Activated B cell treated with CpG ODN at 0.5 μM for 24 hours (primary cell): ENCODE data around the gene HAPSTR1. TPM values are rescaled to one million over a fixed set of nuclear protein-coding genes. Genes with fewer than 3 reads are reported as not detected.

Experiments used
- ATAC-seq: fragments of 200-7000 bp; cut with Tn5 transposase; one replicate; pipeline ENCODE4 v1.10.0; 2021; ENCODE audit warnings: low read depth, mild to moderate bottlenecking, moderate library complexity
- CTCF ChIA-PET: fragments of 350-600 bp; sonication (Branson Sonifier 250); formaldehyde crosslinking; loops from one replicate; lab custom pipeline; 2021; ENCODE audit warnings: antibody characterized with exemption; lab: Charles Lee
- POLR2A ChIA-PET: fragments of 350-600 bp; sonication (Branson Sonifier 250); formaldehyde crosslinking; loops from one replicate; lab custom pipeline; 2021; ENCODE audit warnings: antibody characterized with exemption; lab: Charles Lee
- DNase-seq: peaks from one replicate; pipeline ENCODE4 v3.0.0; 2022
- H3K27ac Mint-ChIP-seq: one replicate; pipeline ENCODE4 v1.8.0; 2020; ENCODE audit warnings: mixed read lengths
- H3K27me3 Mint-ChIP-seq: one replicate; pipeline ENCODE4 v1.8.0; 2021; ENCODE audit warnings: mixed read lengths
- H3K36me3 Mint-ChIP-seq: one replicate; pipeline ENCODE4 v1.8.0; 2021; ENCODE audit warnings: low read depth, mixed read lengths
- H3K4me1 Mint-ChIP-seq: one replicate; pipeline ENCODE4 v1.8.0; 2021; ENCODE audit warnings: mixed read lengths
- H3K4me3 Mint-ChIP-seq: one replicate; pipeline ENCODE4 v1.8.0; 2020; ENCODE audit warnings: mild to moderate bottlenecking, mixed read lengths
- H3K9me3 Mint-ChIP-seq: one replicate; pipeline ENCODE4 v1.8.0; 2020; ENCODE audit warnings: mixed read lengths
- intact Hi-C: fragments of 100-400 bp; cut with micrococcal nuclease; formaldehyde crosslinking; loops from one replicate; pipeline ENCODE4 v1.15.1; 2024
- total RNA-seq: library from RNA; stranded (reverse); gene quantifications from 2 replicates; pipeline ENCODE4 v1.2.3, GENCODE V29; 2022
- TF ChIP-seq, protein P1 (sequence below): fragments of 200-600 bp; IDR thresholded peaks from one replicate; pipeline ENCODE4 v1.8.0; 2022; ENCODE audit warnings: antibody characterized with exemption, mild to moderate bottlenecking

HAPSTR1 gene
- total RNA-seq, 1 donor from 2014 or later: 85.6 TPM

- intact Hi-C loops: no loop called here
- no peak for DNase-seq
- H3K4me3 Mint-ChIP-seq: no peak overlapping the region
- peaks cover 92% of the 10 kb centered on the region for H3K36me3 Mint-ChIP-seq
- ChIA-PET CTCF (no interaction called here), POLR2A (interaction anchor here (1.8 kb wide), 1 partner anchor 13 kb away, joined by 6 read pairs; no protein-coding TSS in a partner anchor)
- H3K27me3 Mint-ChIP-seq: no peaks in the 10 kb centered on the region
- H3K9me3 Mint-ChIP-seq: no peaks in the 10 kb centered on the region
- TF ChIP-seq, protein P1, sequence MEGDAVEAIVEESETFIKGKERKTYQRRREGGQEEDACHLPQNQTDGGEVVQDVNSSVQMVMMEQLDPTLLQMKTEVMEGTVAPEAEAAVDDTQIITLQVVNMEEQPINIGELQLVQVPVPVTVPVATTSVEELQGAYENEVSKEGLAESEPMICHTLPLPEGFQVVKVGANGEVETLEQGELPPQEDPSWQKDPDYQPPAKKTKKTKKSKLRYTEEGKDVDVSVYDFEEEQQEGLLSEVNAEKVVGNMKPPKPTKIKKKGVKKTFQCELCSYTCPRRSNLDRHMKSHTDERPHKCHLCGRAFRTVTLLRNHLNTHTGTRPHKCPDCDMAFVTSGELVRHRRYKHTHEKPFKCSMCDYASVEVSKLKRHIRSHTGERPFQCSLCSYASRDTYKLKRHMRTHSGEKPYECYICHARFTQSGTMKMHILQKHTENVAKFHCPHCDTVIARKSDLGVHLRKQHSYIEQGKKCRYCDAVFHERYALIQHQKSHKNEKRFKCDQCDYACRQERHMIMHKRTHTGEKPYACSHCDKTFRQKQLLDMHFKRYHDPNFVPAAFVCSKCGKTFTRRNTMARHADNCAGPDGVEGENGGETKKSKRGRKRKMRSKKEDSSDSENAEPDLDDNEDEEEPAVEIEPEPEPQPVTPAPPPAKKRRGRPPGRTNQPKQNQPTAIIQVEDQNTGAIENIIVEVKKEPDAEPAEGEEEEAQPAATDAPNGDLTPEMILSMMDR: no peak
- H3K4me1 Mint-ChIP-seq: peaks cover 87% of the 10 kb centered on the region
- no peak for ATAC-seq
- no peak overlapping the region for H3K27ac Mint-ChIP-seq
Measured at GRCh38 chr16:9115277-9115676, 23.8 kb downstream of the HAPSTR1 start.

- Mint-ChIP-seq H3K27ac (peak overlapping the region; percentile 12), H3K4me1 (peaks cover 78% of the 10 kb centered on the region), H3K27me3 (no peaks in the 10 kb centered on the region), H3K4me3 (no peak overlapping the region), H3K9me3 (no peaks in the 10 kb centered on the region), H3K36me3 (peaks cover 90% of the 10 kb centered on the region)
- CTCF ChIA-PET: no interaction called here
- no peak for ATAC-seq
- POLR2A ChIA-PET: no interaction called here
- TF ChIP-seq, protein P1: no peak
- no peak for DNase-seq
- intact Hi-C loops: no loop called here
Measured at GRCh38 chr16:9116141-9116540, 24.7 kb downstream of the HAPSTR1 start.

GRCh38 chr16:9118170-9118569 is 26.7 kb downstream of the HAPSTR1 start:
- H3K27ac Mint-ChIP-seq: no peak overlapping the region
- H3K36me3 Mint-ChIP-seq: peaks cover 82% of the 10 kb centered on the region
- ChIA-PET CTCF (no interaction called here), POLR2A (no interaction called here)
- H3K4me3 Mint-ChIP-seq: no peak overlapping the region
- peaks cover 72% of the 10 kb centered on the region for H3K4me1 Mint-ChIP-seq
- DNase-seq (no peak), ATAC-seq (no peak)
- TF ChIP-seq, protein P1: no peak
- intact Hi-C loops: no loop called here
- H3K27me3 Mint-ChIP-seq: no peaks in the 10 kb centered on the region
- no peaks in the 10 kb centered on the region for H3K9me3 Mint-ChIP-seq

GRCh38 chr16:9119795-9120194 is 28.4 kb downstream of the HAPSTR1 start:
- Mint-ChIP-seq H3K36me3 (peaks cover 76% of the 10 kb centered on the region), H3K27ac (no peak overlapping the region), H3K4me3 (no peak overlapping the region), H3K4me1 (peaks cover 72% of the 10 kb centered on the region), H3K27me3 (no peaks in the 10 kb centered on the region), H3K9me3 (no peaks in the 10 kb centered on the region)
- ChIA-PET POLR2A (interaction anchor here (1.1 kb wide), 1 partner anchor 27 kb away, joined by 3 read pairs; no protein-coding TSS in a partner anchor), CTCF (no interaction called here)
- ATAC-seq: no peak
- intact Hi-C loops: no loop called here
- no peak for DNase-seq
- TF ChIP-seq, protein P1: no peak

GRCh38 chr16:9122342-9122741 is 30.9 kb downstream of the HAPSTR1 start:
- no peak for DNase-seq
- Mint-ChIP-seq H3K9me3 (no peaks in the 10 kb centered on the region), H3K4me3 (no peak overlapping the region), H3K27ac (no peak overlapping the region), H3K36me3 (peaks cover 53% of the 10 kb centered on the region), H3K27me3 (no peaks in the 10 kb centered on the region), H3K4me1 (peaks cover 72% of the 10 kb centered on the region)
- ChIA-PET POLR2A (interaction anchor here (0.7 to 2.3 kb wide), 3 partner anchors 22 to 231 kb away, joined by 3 to 11 read pairs (median 6); partner anchors contain the start of gene HAPSTR1), CTCF (interaction anchor here (0.6 kb wide), 1 partner anchor 14 kb away, joined by 3 read pairs; no protein-coding TSS in a partner anchor)
- TF ChIP-seq, protein P1: no peak
- no peak for ATAC-seq
- intact Hi-C loops: no loop called here
